SK-N-MC (cell line): ENCODE results near the gene ASPG.

Source experiments
- DNase-seq: peaks from one replicate; pipeline ENCODE4 v3.0.0-alpha.2; 2011; ENCODE audit warnings: low read depth, low spot score
- H3K27ac ChIP-seq: fragments of 200-600 bp; sonication (generic); 2 replicates; pipeline ENCODE4 v1.5.1; 2016; ENCODE audit warnings: mixed run types
- H3K36me3 ChIP-seq: fragments of 200-600 bp; sonication (generic); 2 replicates; pipeline ENCODE4 v1.6.1; 2017; ENCODE audit warnings: antibody characterized with exemption, low read length, mixed read lengths; ENCODE audit not compliant: insufficient read depth
- H3K4me3 ChIP-seq: fragments of 200-600 bp; sonication (generic); 2 replicates; pipeline ENCODE4 v1.5.1; 2016
- H3K9ac ChIP-seq: fragments of 200-600 bp; sonication (generic); 2 replicates; pipeline ENCODE4 v1.8.0; 2017; ENCODE audit warnings: mixed run types, mixed read lengths; ENCODE audit not compliant: insufficient read length
- H3K9me3 ChIP-seq: fragments of 200-600 bp; sonication (generic); 2 replicates; pipeline ENCODE4 v1.6.1; 2017; ENCODE audit warnings: low read depth, mild to moderate bottlenecking, antibody characterized with exemption, low read length, moderate library complexity, mixed read lengths
- EZH2 ChIP-seq: fragments of 200-600 bp; sonication (generic); IDR thresholded peaks from one replicate; pipeline ENCODE4 v1.6.1; 2017; ENCODE audit warnings: antibody characterized with exemption
- FOXP2 ChIP-seq: optimal IDR thresholded peaks from 2 replicates; pipeline ENCODE3; 2011; ENCODE audit warnings: mild to moderate bottlenecking, moderate library complexity; ENCODE audit not compliant: insufficient read depth; ENCODE audit errors: extremely low read length, control extremely low read depth
- POLR2AphosphoS5 ChIP-seq: IDR thresholded peaks from 2 replicates; pipeline ENCODE4 v1.6.1; 2012; ENCODE audit warnings: mild to moderate bottlenecking, low read depth, low read length, borderline replicate concordance

The ASPG gene

DNA sequence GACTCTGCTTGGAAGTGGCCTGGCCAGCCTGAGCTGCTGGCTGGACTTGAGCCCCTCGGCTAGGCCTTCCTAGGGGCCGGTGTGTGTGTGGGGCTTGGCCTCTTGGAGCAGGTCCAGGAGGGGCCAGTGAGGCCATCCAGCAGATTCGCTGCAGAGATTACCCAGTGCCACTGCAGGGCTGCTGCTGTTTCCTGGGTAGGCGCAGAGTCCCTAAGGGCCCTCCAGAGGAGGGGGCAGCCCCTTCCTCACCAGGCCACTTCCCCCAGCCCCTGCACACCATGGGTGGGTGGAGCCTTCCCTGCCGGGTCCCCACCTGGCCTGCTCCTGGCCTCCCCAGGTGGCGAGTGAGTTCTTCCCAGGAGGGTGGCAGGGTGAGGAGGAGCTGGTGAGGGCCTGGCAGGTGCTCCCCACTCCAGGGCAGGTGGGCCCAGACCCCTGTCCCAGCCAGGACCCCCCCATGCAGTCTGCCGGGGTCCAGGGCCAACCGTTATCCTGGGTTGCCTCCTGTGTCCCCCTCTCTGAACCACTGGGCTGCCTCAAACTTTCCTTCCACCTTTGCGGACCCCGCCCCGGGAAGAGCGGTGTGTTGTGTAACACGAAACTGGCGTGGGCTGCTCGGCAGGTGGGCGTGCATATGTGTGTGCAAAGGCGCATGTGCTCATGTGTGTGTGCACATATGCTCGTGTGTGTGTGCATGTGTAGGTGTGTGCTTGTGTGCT, 25.1 kb downstream of the ASPG start:
- no peak for TF ChIP-seq EZH2
- TF ChIP-seq FOXP2: no peak
- no peak for TF ChIP-seq POLR2AphosphoS5
- H3K9me3 ChIP-seq: no peaks in the 10 kb centered on the region
- H3K36me3 ChIP-seq: no peaks in the 10 kb centered on the region
- H3K27ac ChIP-seq: no peak overlapping the region
- H3K9ac ChIP-seq: no peak overlapping the region
- no peak overlapping the region for H3K4me3 ChIP-seq
- DNase-seq: no peak

DNA sequence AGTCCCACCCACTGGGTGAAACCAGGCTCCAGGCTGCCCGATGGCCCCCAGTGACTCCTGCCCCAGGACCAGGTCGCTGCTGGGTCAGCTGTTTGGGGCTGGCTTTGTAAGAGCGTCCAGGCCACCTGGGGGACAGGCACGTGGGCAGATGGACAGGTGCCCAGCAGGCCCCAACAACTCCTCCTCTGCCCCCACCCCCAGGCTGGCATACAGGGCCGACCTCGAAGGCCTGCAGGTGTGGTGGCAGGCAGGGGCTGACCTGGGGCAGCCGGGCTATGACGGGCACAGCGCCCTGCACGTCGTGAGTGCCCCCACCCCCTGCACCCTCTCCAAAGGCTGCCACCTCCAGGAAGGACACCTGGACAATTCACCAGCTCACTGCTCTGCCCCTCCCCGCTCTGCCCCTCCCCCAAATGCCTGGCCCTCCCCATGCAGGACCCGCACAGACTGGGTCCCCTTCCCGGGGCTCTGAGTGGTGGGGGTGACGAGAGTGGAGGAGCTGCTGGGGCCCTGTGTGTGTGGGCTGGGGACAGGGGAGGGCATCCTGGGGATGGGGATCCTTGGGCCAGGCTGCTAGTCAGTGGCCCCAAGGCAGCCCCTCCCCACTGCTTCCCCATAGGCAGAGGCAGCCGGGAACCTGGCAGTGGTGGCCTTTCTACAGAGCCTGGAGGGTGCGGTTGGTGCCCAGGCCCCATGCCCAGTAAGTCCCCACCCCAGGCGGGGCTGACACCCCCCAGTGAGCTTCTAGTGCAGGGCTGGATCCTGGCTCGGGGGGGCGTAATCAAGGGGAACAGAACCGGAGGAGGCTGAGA, 26.0 kb downstream of the ASPG start:
- TF ChIP-seq FOXP2 (no peak), EZH2 (no peak), POLR2AphosphoS5 (no peak)
- H3K36me3 ChIP-seq: no peaks in the 10 kb centered on the region
- no peak overlapping the region for H3K27ac ChIP-seq
- no peaks in the 10 kb centered on the region for H3K9me3 ChIP-seq
- no peak overlapping the region for H3K4me3 ChIP-seq
- H3K9ac ChIP-seq: no peak overlapping the region
- DNase-seq: no peak

DNA sequence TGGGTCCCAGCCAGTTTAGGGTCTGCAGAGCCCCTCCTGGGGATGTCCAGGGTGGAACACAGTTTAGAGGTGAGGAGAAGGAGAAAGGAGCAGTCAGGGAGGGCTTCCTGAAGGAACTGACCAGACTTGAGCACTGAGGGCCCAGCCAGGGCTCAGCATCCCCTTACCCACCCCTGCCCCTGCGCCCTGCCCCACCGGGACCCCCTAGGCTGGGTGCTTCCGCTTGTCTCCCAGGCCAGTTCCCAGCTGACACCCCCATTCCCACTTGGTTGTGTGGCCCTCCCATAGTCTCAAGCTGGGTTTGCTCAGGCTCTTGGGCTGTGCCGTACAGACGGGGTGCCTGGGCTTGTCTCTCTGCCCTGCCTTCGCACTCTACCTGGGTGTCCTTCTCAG, 26.6 kb downstream of the ASPG start:
- no peaks in the 10 kb centered on the region for H3K9me3 ChIP-seq
- H3K27ac ChIP-seq: no peak overlapping the region
- H3K4me3 ChIP-seq: no peak overlapping the region
- DNase-seq: no peak
- H3K9ac ChIP-seq: no peak overlapping the region
- H3K36me3 ChIP-seq: no peaks in the 10 kb centered on the region
- TF ChIP-seq EZH2: no peak
- TF ChIP-seq FOXP2: no peak
- no peak for TF ChIP-seq POLR2AphosphoS5

DNA sequence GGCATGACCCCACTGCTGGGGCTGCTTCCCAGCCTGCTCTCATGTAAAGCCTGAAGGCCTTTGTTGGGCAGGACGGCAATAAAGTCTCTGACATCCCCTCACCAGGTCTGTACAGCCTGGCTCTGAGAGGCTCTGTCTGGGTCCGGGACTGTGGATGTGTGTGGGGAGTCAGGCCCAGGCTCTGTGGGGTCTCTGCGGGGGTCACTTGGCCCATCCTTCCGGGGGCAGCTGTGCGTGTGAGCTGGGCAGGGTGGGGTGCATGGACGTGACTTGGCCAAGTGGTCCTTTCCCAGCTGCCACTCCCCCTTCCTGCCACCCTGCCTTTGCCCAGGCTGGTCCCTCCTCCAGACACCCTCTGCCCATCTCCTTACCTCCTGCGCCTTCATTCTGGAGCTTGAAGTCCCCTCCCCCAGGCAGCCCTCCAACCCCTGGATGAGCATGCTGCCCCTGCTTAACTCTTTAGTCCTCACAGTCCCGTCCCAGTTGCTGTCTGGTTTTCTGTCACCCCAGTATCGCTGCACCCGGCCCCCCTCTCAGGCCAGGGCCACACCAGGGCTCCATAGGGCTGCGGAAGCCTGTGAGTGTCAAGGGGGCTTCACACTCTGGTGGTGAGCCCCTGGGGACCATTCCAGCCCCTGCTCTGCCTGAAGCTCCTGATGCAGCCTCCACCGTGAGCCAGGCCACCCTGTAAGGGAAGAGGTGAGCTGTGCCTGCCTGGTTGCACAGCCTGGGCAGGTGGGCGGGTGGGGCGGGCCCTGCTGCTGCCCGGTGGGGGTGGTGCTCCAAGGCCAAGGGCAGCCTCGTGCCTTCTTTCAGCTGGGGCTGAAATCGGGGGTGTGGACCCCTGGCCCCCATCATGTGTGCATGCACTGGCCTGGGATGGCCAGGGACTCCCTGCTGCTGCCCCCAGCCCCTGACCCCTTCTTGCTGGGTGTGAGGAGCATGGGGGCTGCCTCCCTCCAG, 27.4 kb downstream of the ASPG start:
- no peak overlapping the region for H3K4me3 ChIP-seq
- DNase-seq: no peak
- no peak for TF ChIP-seq FOXP2
- TF ChIP-seq POLR2AphosphoS5: no peak
- TF ChIP-seq EZH2: no peak
- H3K9me3 ChIP-seq: no peaks in the 10 kb centered on the region
- no peak overlapping the region for H3K27ac ChIP-seq
- no peak overlapping the region for H3K9ac ChIP-seq
- H3K36me3 ChIP-seq: no peaks in the 10 kb centered on the region

DNA sequence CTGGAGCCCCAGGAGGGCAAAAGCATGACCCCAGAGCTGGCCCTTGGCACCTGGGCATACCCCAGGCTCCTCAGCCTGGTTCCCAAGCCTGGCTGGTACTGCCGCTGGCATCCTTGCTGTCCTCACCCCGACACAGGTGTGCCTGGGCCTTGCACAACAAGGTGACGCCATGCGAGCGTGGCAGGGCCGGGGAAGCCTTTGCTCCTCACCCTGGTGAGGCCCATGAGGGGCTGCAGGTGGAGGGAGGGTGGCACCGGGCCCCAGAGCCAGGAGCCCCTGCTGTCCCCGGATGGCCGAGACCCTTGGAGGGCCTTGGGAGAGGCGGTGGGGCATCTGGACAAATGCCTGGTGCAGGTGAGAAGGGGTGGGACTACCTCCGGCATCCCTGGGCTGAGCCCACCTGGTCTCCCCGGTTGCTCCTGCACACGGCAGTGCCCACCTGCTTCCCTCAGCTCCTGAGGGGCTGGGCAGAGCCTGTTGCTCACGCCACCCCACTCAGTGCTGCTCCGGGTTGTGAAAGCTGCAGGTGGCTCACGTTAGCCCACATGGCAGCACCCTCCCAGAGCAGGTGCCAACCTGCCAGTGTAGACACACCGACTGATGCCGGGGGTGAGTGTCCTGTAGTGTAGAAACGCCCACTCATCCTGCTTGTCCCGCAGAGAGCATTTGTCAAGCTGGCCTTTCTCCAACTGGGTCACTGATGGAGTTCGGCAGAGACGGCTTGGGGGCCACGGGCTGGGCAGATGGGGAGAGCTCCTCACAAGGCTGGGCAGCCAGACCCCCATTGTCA, 28.3 kb downstream of the ASPG start:
- no peak for DNase-seq
- Histone ChIP-seq H3K27ac (no peak overlapping the region), H3K36me3 (no peaks in the 10 kb centered on the region), H3K9me3 (no peaks in the 10 kb centered on the region), H3K9ac (no peak overlapping the region), H3K4me3 (no peak overlapping the region)
- no peak for TF ChIP-seq EZH2
- TF ChIP-seq FOXP2: no peak
- no peak for TF ChIP-seq POLR2AphosphoS5

DNA sequence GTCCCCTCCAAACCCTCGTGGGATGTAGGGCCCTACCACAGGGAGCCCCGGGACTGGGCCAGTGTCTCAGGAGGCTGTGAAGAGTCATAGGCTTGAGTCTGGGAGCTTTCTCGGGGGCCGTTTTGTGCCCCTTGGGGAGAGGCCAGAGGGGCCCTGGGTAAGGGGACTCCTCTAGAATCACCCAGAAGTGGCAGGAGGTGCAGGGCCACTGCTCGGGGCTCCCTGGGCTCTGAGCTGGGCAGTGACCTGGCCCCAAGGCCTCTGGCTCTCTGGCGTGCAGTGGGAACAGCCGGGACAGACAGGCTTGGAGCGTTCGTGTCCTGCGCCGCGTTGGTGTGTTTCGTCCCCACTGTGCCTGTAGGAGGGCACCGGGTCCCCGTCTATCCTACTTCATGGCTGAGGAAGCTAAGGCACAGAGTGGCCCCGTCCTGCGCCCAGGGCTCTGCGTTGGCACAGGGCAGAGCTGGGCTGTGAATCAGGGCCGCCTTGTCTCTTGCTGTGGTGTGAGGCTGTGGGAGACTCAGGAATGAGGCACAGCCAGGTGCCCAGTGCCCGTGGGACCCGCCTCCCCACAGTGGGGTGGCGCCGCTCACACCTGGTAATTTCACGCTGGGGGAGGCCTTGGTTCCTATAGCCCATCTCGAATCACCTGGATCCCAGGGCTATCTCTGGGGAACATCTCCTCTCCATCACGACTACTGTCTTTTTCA, 29.1 kb downstream of the ASPG start:
- Histone ChIP-seq H3K4me3 (no peak overlapping the region), H3K9me3 (no peaks in the 10 kb centered on the region), H3K36me3 (no peaks in the 10 kb centered on the region), H3K9ac (no peak overlapping the region), H3K27ac (no peak overlapping the region)
- no peak for DNase-seq
- no peak for TF ChIP-seq FOXP2
- no peak for TF ChIP-seq EZH2
- no peak for TF ChIP-seq POLR2AphosphoS5

DNA sequence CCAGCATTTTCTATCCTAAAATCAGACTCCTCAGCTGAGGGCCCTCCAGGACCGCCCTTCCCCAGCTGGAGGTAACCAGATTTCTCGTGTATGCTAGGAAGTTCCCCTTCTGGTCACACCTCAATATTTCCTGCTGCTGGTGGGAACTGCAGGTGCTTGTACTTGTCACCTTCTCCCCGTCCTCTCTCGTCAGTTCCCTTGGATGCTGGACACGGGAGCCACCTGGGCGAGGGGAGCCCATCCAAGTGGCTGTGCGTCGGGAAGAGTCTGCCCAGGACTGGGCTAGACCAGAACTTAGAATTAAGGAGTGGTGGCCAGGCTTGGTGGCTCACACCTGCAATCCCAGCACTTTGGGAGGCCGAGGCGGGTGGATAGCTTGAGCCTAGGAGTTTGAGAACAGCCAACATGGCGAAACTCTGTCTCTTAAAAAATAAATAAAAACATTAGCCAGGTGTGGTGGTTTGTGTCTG, 29.7 kb downstream of the ASPG start:
- TF ChIP-seq FOXP2 (no peak), EZH2 (no peak), POLR2AphosphoS5 (no peak)
- H3K36me3 ChIP-seq: no peaks in the 10 kb centered on the region
- H3K27ac ChIP-seq: no peak overlapping the region
- no peak overlapping the region for H3K9ac ChIP-seq
- no peaks in the 10 kb centered on the region for H3K9me3 ChIP-seq
- no peak overlapping the region for H3K4me3 ChIP-seq
- no peak for DNase-seq
